Breast epithelium (tissue), 3 donors: Measurements from ENCODE around the gene DIRAS1.

ENCODE experiments used
- CTCF ChIP-seq, 3 donors: fragments of 450-650 bp; IDR thresholded peaks; one replicate each; pipeline ENCODE4 v1.5.1; 2016 to 2017; ENCODE audit warnings: antibody characterized with exemption in 3 of 3, mild to moderate bottlenecking in 3 of 3, moderate library complexity in 3 of 3
- POLR2A ChIP-seq: fragments of 450-650 bp; IDR thresholded peaks from one replicate; pipeline ENCODE4 v1.6.1; 2016; ENCODE audit warnings: antibody characterized with exemption, mild to moderate bottlenecking, moderate library complexity

GRCh38 chr19:2670217-2670616 lies 51.0 kb downstream of the DIRAS1 start:
- no peak for TF ChIP-seq POLR2A
- TF ChIP-seq CTCF (IDR thresholded peaks at IDR 0.05) = no peak
